ENCODE measurements around the gene USP3. TPM values are rescaled to one million over a fixed set of nuclear protein-coding genes. Genes with fewer than 3 reads are reported as not detected.

USP3 gene
- total and polyA plus RNA-seq, 2 donors (not counting 3 experiments of a cell fraction or from before 2014, with no cell fraction given), result 18.8 to 52.4 TPM

DNA sequence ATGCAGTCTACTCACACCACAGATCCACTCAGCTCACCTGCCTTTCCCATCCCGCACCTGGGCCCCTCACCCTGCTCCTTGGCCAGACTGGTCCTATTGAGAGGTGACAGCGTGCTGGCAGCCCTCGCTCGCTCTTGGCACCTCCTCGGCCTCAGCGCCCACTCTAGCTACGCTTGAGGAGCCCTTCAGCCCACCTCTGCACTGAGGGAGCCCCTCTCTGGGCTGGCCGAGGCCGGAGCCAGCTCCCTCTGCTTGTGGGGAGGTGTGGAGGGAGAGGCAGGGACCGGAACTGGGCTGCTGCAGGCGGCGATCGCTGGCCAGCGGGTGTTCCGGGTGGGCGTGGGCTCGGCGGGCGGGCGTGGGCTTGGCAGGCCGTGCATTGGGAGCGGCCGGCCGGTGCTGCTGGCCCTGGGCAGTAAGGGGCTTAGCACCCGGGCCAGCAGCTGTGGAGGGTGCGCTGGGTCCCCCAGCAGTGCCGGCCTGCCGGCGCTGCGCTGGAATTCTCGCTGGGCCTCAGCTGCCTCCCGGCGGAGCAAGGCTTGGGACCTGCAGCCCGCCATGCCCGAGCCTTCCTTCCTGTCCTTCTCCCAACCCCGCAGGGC lies 45.5 kb upstream of the USP3 start:
- DNase-seq (ENCODE audit: low read depth, low spot score), result no peak
- no peak overlapping the region for H2AFZ ChIP-seq (ENCODE audit: low read depth, low read length)
- intact Hi-C loops (cut with micrococcal nuclease) (no loop called here), dilution Hi-C loops (cut with MboI; ENCODE audit: extremely low pct_ligation_motif_present, low sequenced_read_pairs) (no loop called here)
- no peaks in the 10 kb centered on the region for H3K36me3 ChIP-seq (ENCODE audit: control insufficient read depth in 2 of 2, extremely low read depth in 1 of 2, insufficient read depth in 2 of 2, low read length in 2 of 2)
- H3K27me3 ChIP-seq (ENCODE audit: control insufficient read depth in 2 of 2, insufficient read depth in 2 of 2, low read length in 2 of 2), result peaks cover 0 to 2% of the 10 kb centered on the region in 2 experiments
- H3K79me2 ChIP-seq (ENCODE audit: control insufficient read depth, insufficient read depth, low read length), result no peaks in the 10 kb centered on the region
- H3K4me3 ChIP-seq (replicated peaks in 1 of 3; ENCODE audit: insufficient read depth in 1 of 3, low read depth in 1 of 3, low read length in 3 of 3), result no peak overlapping the region
- ChIA-PET POLR2A (no interaction called here), CTCF (interaction anchor here (1.1 to 1.9 kb wide), 2 partner anchors 8 to 14 kb away, joined by 3 to 8 read pairs; no protein-coding TSS in a partner anchor)
- BruUV-seq (replicated peaks), result no TSS peak
- no peak overlapping the region for H3K4me2 ChIP-seq (ENCODE audit: insufficient read depth, low read length)
- H3K9ac ChIP-seq (replicated peaks; ENCODE audit: extremely low read depth, insufficient read depth, low read length), result no peak overlapping the region
- FAIRE-seq, result no peak
- peaks cover 10% of the 10 kb centered on the region for H3K4me1 ChIP-seq (ENCODE audit: control insufficient read depth, extremely low read depth, insufficient read depth, low read length)
- H3K9me3 ChIP-seq (replicated peaks; ENCODE audit: control insufficient read depth, insufficient read depth, low read length), result no peaks in the 10 kb centered on the region
- H3K9me1 ChIP-seq (replicated peaks; ENCODE audit: control insufficient read depth, extremely low read depth, insufficient read depth, low read length), result no peaks in the 10 kb centered on the region
- H3K27ac ChIP-seq (ENCODE audit: insufficient read depth, low read depth, low read length), result no peak overlapping the region
- no peak for TF ChIP-seq JUN (IDR thresholded peaks at IDR 0.05; ENCODE audit: borderline replicate concordance, insufficient read depth, insufficient read length, low read depth)
- no peak for TF ChIP-seq EZH2 (IDR thresholded peaks at IDR 0.05; ENCODE audit: borderline replicate concordance, low read depth, low read length, severe bottlenecking)
- TF ChIP-seq POLR2A (IDR thresholded peaks at IDR 0.05; ENCODE audit: low read depth, low read length), result no peak
- TF ChIP-seq POLR2AphosphoS5 (IDR thresholded peaks at IDR 0.05; ENCODE audit: insufficient read depth, low read depth, low read length), result no peak
- TF ChIP-seq, protein P1, sequence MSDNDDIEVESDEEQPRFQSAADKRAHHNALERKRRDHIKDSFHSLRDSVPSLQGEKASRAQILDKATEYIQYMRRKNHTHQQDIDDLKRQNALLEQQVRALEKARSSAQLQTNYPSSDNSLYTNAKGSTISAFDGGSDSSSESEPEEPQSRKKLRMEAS (IDR thresholded peaks at IDR 0.05; ENCODE audit: insufficient read depth, insufficient read length), result no peak
- H4K20me1 ChIP-seq (replicated peaks; ENCODE audit: control insufficient read depth, extremely low read depth, insufficient read depth, low read length), result no peaks in the 10 kb centered on the region

Measured in endothelial cell of umbilical vein (primary cell).